Gastroesophageal sphincter (tissue), 4 donors: Measurements from ENCODE around the gene GDF2. TPM values are rescaled to one million over a fixed set of nuclear protein-coding genes. Genes with fewer than 3 reads are reported as not detected.

Source experiments
- ATAC-seq: fragments of 150-250 bp; one replicate; pipeline ENCODE4 v1.9.1; 2016; ENCODE audit warnings: mild to moderate bottlenecking, moderate library complexity
- H3K27ac ChIP-seq, 4 donors: fragments of 200-600 bp; sonication (generic) in 3 of 4; 1 replicate in 3 of 4; 2 replicates in 1 of 4; pipeline ENCODE4 v1.5.1; 2016 to 2019
- H3K27me3 ChIP-seq: fragments of 200-600 bp; sonication (generic); one replicate; pipeline ENCODE4 v1.5.1; 2019
- H3K36me3 ChIP-seq, 2 donors: fragments of 200-600 bp; sonication (generic); one replicate each; pipeline ENCODE4 v1.5.1; 2019; ENCODE audit warnings: control low read depth in 1 of 2
- H3K4me1 ChIP-seq, 3 donors: fragments of 200-600 bp; sonication (generic); 1 replicate in 2 of 3; 2 replicates in 1 of 3; pipeline ENCODE4 v1.5.1; 2016 to 2019; ENCODE audit warnings: control low read depth in 2 of 3
- H3K4me3 ChIP-seq, 2 donors: fragments of 200-600 bp; sonication (generic); one replicate each; pipeline ENCODE4 v1.5.1; 2019; ENCODE audit warnings: mild to moderate bottlenecking in 1 of 2, moderate library complexity in 1 of 2
- H3K9me3 ChIP-seq, 3 donors: fragments of 200-600 bp; sonication (generic); one replicate each; pipeline ENCODE4 v1.5.1; 2017 to 2019; ENCODE audit warnings: control low read depth in 2 of 3
- CTCF ChIP-seq, 4 experiments: fragments of 200-600 bp in 2 of 4; fragments of 450-650 bp in 2 of 4; sonication (generic) in 1 of 4; IDR thresholded peaks; one replicate each; pipeline ENCODE4 v1.5.1; 2017 to 2019; ENCODE audit warnings: antibody characterized with exemption in 4 of 4, mild to moderate bottlenecking in 2 of 4, moderate library complexity in 2 of 4
- EP300 ChIP-seq: sonication (generic); formaldehyde crosslinking; IDR thresholded peaks from one replicate; pipeline ENCODE4 v1.6.1; 2017; ENCODE audit warnings: antibody characterized with exemption, mild to moderate bottlenecking
- POLR2A ChIP-seq, 2 donors: fragments of 450-650 bp; IDR thresholded peaks; one replicate each; pipeline ENCODE4 v1.6.1; 2017; ENCODE audit warnings: antibody characterized with exemption in 2 of 2, mild to moderate bottlenecking in 2 of 2, moderate library complexity in 1 of 2
- POLR2AphosphoS5 ChIP-seq: sonication (generic); formaldehyde crosslinking; IDR thresholded peaks from one replicate; pipeline ENCODE4 v1.6.1; 2017; ENCODE audit warnings: antibody characterized with exemption
- WGBS, 2 donors: methylation state at CpG; one replicate each; pipeline ENCODE4 v1.1.5; 2018; ENCODE audit warnings: low coverage in 1 of 2; 5-methylcytosine and 5-hydroxymethylcytosine counted together
- total RNA-seq, 4 donors: library from RNA; depleted of rRNA; stranded (reverse); fragments of >200 nt; gene quantifications; one replicate each; pipeline ENCODE4 v1.1.0, GENCODE V29; 2016

GDF2 gene
- total RNA-seq, 4 donors from 2014 or later = not detected

GRCh38 chr10:47359626-47360418 lies 37.6 kb downstream of the GDF2 start:
- Histone ChIP-seq H3K4me1 (no peaks in the 10 kb centered on the region), H3K9me3 (no peaks in the 10 kb centered on the region), H3K27me3 (no peaks in the 10 kb centered on the region), H3K27ac (no peak overlapping the region), H3K4me3 (no peak overlapping the region), H3K36me3 (no peaks in the 10 kb centered on the region)
- WGBS, 2 donors = 100% methylated on average over 1 of the region's 4 CpGs; no CpG with 5 or more reads in 1 of the 2 donors
- ATAC-seq = no peak
- TF ChIP-seq EP300 = no peak
- no peak for TF ChIP-seq POLR2A (IDR thresholded peaks at IDR 0.05)
- no peak for TF ChIP-seq CTCF (IDR thresholded peaks at IDR 0.05)
- TF ChIP-seq POLR2AphosphoS5 = no peak

GRCh38 chr10:47360419-47361040 lies 38.3 kb downstream of the GDF2 start:
- no peak overlapping the region for H3K27ac ChIP-seq
- ATAC-seq = no peak
- WGBS, 2 donors = 74 to 100% methylated on average over 1 to 8 of the region's 14 CpGs

GRCh38 chr10:47361293-47361692 lies 39.0 kb downstream of the GDF2 start:
- Histone ChIP-seq H3K9me3 (no peaks in the 10 kb centered on the region), H3K27me3 (no peaks in the 10 kb centered on the region), H3K27ac (no peak overlapping the region), H3K4me1 (no peaks in the 10 kb centered on the region), H3K4me3 (no peak overlapping the region), H3K36me3 (no peaks in the 10 kb centered on the region)
- no peak for ATAC-seq
- 40 to 69% methylated on average over 3 to 6 of the region's 9 CpGs for WGBS, 2 donors
- peak in 3 of 4 experiments; percentile 31 to 72 (median 50) for TF ChIP-seq CTCF (IDR thresholded peaks at IDR 0.05)
- TF ChIP-seq POLR2AphosphoS5 = no peak
- TF ChIP-seq POLR2A (IDR thresholded peaks at IDR 0.05) = no peak

More at GRCh38 chr10:47360419-47361040, 38.3 kb downstream of the GDF2 start:
- no peak for TF ChIP-seq POLR2AphosphoS5
- TF ChIP-seq POLR2A (IDR thresholded peaks at IDR 0.05) = no peak
- no peak for TF ChIP-seq CTCF (IDR thresholded peaks at IDR 0.05)
- no peak for TF ChIP-seq EP300
- no peaks in the 10 kb centered on the region for H3K9me3 ChIP-seq
- no peaks in the 10 kb centered on the region for H3K27me3 ChIP-seq
- H3K4me1 ChIP-seq = no peaks in the 10 kb centered on the region
- no peak overlapping the region for H3K4me3 ChIP-seq
- no peaks in the 10 kb centered on the region for H3K36me3 ChIP-seq

- no peak for ATAC-seq
- no peaks in the 10 kb centered on the region for H3K27me3 ChIP-seq
- H3K27ac ChIP-seq = no peak overlapping the region
- no peaks in the 10 kb centered on the region for H3K4me1 ChIP-seq
- 89 to 100% methylated on average over 1 to 3 of the region's 3 CpGs for WGBS, 2 donors
- H3K9me3 ChIP-seq = no peaks in the 10 kb centered on the region
- TF ChIP-seq EP300 (no peak), POLR2A (IDR thresholded peaks at IDR 0.05) (no peak), POLR2AphosphoS5 (no peak)
- H3K36me3 ChIP-seq = no peaks in the 10 kb centered on the region
- no peak overlapping the region for H3K4me3 ChIP-seq
Measured at GRCh38 chr10:47362199-47362598, 39.9 kb downstream of the GDF2 start.

- H3K4me3 ChIP-seq = no peak overlapping the region
- no peaks in the 10 kb centered on the region for H3K36me3 ChIP-seq
- no peak overlapping the region for H3K27ac ChIP-seq
- TF ChIP-seq CTCF (IDR thresholded peaks at IDR 0.05) (no peak), EP300 (no peak), POLR2AphosphoS5 (no peak), POLR2A (IDR thresholded peaks at IDR 0.05) (no peak)
- H3K9me3 ChIP-seq = no peaks in the 10 kb centered on the region
- WGBS, 2 donors = 85% methylated on average over 2 of the region's 3 CpGs; no CpG with 5 or more reads in 1 of the 2 donors
- H3K27me3 ChIP-seq = no peaks in the 10 kb centered on the region
- H3K4me1 ChIP-seq = no peaks in the 10 kb centered on the region
- ATAC-seq = no peak
Measured at GRCh38 chr10:47363781-47364180, 41.5 kb downstream of the GDF2 start.
